Prostate gland (tissue), 2 donors: ENCODE measurements around the gene FRMD4A. TPM values are rescaled to one million over a fixed set of nuclear protein-coding genes. Genes with fewer than 3 reads are reported as not detected.
A peak's percentile ranks its signal among the peaks of the same experiment; 100 is the strongest.

Source experiments
- DNase-seq: peaks from one replicate; pipeline ENCODE4 v3.0.0-alpha.2; 2019; ENCODE audit warnings: low spot score
- H3K27ac ChIP-seq, 2 donors: fragments of 200-600 bp; sonication (generic); 2 replicates each; pipeline ENCODE4 v1.5.1; 2017 to 2019
- H3K27me3 ChIP-seq: fragments of 200-600 bp; sonication (generic); replicated peaks from 2 replicates; pipeline ENCODE4 v1.5.1; 2019; ENCODE audit not compliant: insufficient read depth
- H3K36me3 ChIP-seq, 2 donors: fragments of 200-600 bp; sonication (generic); 1 replicate in 1 of 2; 2 replicates in 1 of 2; pipeline versions ENCODE4 v1.5.1 to v1.8.1; 2017 to 2019
- H3K4me1 ChIP-seq: fragments of 200-600 bp; sonication (generic); replicated peaks from 2 replicates; pipeline ENCODE4 v1.5.1; 2019
- H3K4me3 ChIP-seq, 2 donors: fragments of 200-600 bp; sonication (generic); 2 replicates each; pipeline ENCODE4 v1.5.1; 2017 to 2019
- H3K9me3 ChIP-seq: fragments of 200-600 bp; sonication (generic); 2 replicates; pipeline ENCODE4 v1.5.1; 2017
- CTCF ChIP-seq, 4 experiments: fragments of 200-600 bp in 2 of 4; fragments of 450-650 bp in 2 of 4; sonication (generic) in 2 of 4; IDR thresholded peaks; 1 replicate in 3 of 4; 2 replicates in 1 of 4; pipeline ENCODE4 v1.5.1; 2016 to 2019; ENCODE audit warnings: antibody characterized with exemption in 4 of 4, mild to moderate bottlenecking in 2 of 4, moderate library complexity in 2 of 4
- POLR2A ChIP-seq: fragments of 450-650 bp; IDR thresholded peaks from one replicate; pipeline ENCODE4 v1.6.1; 2016; ENCODE audit warnings: antibody characterized with exemption, mild to moderate bottlenecking
- POLR2AphosphoS5 ChIP-seq: sonication (generic); formaldehyde crosslinking; IDR thresholded peaks from one replicate; pipeline ENCODE4 v1.6.1; 2017; ENCODE audit warnings: antibody characterized with exemption
- WGBS: methylation state at CpG from one replicate; pipeline ENCODE4 v1.1.5; 2018; 5-methylcytosine and 5-hydroxymethylcytosine counted together
- intact Hi-C: fragments of 100-400 bp; cut with DNase I; formaldehyde crosslinking; loops from one replicate; pipeline ENCODE4 v1.14.2; 2022
- total RNA-seq, 2 donors: library from RNA; depleted of rRNA; stranded (reverse); fragments of >200 nt; gene quantifications; one replicate each; pipeline ENCODE4 v1.1.0, GENCODE V29; 2016

Gene FRMD4A
- total RNA-seq, 2 donors from 2014 or later: 38.0 to 53.2 TPM

- Histone ChIP-seq H3K4me3 (no peak overlapping the region), H3K9me3 (no peaks in the 10 kb centered on the region), H3K4me1 (no peaks in the 10 kb centered on the region), H3K27me3 (no peaks in the 10 kb centered on the region), H3K36me3 (no peaks in the 10 kb centered on the region), H3K27ac (no peak overlapping the region)
- DNase-seq: no peak
- no peak for TF ChIP-seq POLR2A
- no peak for TF ChIP-seq CTCF (IDR thresholded peaks at IDR 0.05)
- TF ChIP-seq POLR2AphosphoS5: no peak
- intact Hi-C loops: no loop called here
- WGBS: 98% methylated on average over 11 of the region's 11 CpGs
These were observed 472.0 kb downstream of the FRMD4A start for GRCh38 chr10:13858709-13859108.

- intact Hi-C loops: no loop called here
- DNase-seq: no peak
- no peak overlapping the region for H3K27ac ChIP-seq
- no peaks in the 10 kb centered on the region for H3K9me3 ChIP-seq
- WGBS: 88% methylated on average over 4 of the region's 4 CpGs
- no peak overlapping the region for H3K4me3 ChIP-seq
- TF ChIP-seq POLR2A: no peak
- TF ChIP-seq POLR2AphosphoS5: peak; percentile 27
- no peaks in the 10 kb centered on the region for H3K27me3 ChIP-seq
- no peaks in the 10 kb centered on the region for H3K4me1 ChIP-seq
- no peaks in the 10 kb centered on the region for H3K36me3 ChIP-seq
These were observed 473.3 kb downstream of the FRMD4A start for GRCh38 chr10:13857451-13857850.

- H3K36me3 ChIP-seq: no peaks in the 10 kb centered on the region
- 71% methylated on average over 6 of the region's 6 CpGs for WGBS
- H3K9me3 ChIP-seq: no peaks in the 10 kb centered on the region
- TF ChIP-seq POLR2A (no peak), POLR2AphosphoS5 (no peak), CTCF (IDR thresholded peaks at IDR 0.05) (no peak)
- H3K27me3 ChIP-seq: no peaks in the 10 kb centered on the region
- H3K4me3 ChIP-seq: no peak overlapping the region
- H3K27ac ChIP-seq: no peak overlapping the region
- DNase-seq: no peak
- intact Hi-C loops: no loop called here
- no peaks in the 10 kb centered on the region for H3K4me1 ChIP-seq
These were observed 476.9 kb downstream of the FRMD4A start for GRCh38 chr10:13853854-13854253.

- TF ChIP-seq CTCF (IDR thresholded peaks at IDR 0.05) (no peak), POLR2A (no peak), POLR2AphosphoS5 (peak; percentile 23)
- Histone ChIP-seq H3K4me1 (no peaks in the 10 kb centered on the region), H3K4me3 (no peak overlapping the region), H3K9me3 (no peaks in the 10 kb centered on the region), H3K27ac (no peak overlapping the region), H3K36me3 (no peaks in the 10 kb centered on the region), H3K27me3 (no peaks in the 10 kb centered on the region)
- intact Hi-C loops: no loop called here
- no peak for DNase-seq
- 79% methylated on average over 5 of the region's 5 CpGs for WGBS
These were observed 477.9 kb downstream of the FRMD4A start for GRCh38 chr10:13852872-13853271.

GRCh38 chr10:13851906-13852305, 478.8 kb downstream of the FRMD4A start:
- Histone ChIP-seq H3K9me3 (no peaks in the 10 kb centered on the region), H3K27ac (no peak overlapping the region), H3K36me3 (no peaks in the 10 kb centered on the region), H3K27me3 (no peaks in the 10 kb centered on the region), H3K4me3 (no peak overlapping the region), H3K4me1 (peaks cover 3% of the 10 kb centered on the region)
- intact Hi-C loops: no loop called here
- WGBS: 95% methylated on average over 2 of the region's 2 CpGs
- TF ChIP-seq CTCF (IDR thresholded peaks at IDR 0.05): no peak
- no peak for TF ChIP-seq POLR2AphosphoS5
- DNase-seq: no peak
